ENCODE results near the gene RGS3.

DNA sequence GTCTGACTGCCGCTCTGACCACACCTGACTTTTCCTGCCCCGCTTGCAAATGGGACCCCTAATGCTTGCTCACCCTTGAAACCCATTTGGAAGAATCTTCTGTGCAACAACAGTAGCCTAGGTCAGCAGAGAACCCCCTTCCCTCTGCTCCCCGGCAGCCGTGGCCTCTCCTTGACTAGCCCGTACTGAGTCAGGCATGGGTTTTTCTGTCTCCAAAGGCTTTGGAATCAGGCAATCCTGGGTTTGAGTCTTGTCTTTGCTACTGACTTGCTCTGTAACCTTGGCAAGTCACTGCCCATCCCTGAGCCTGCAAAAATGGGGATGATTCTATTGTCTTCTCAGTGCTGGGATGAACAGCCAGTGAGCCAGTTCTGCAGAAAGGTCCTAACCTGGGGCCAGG lies 135.4 kb downstream of the RGS3 start:
- TF ChIP-seq EZH2 (IDR thresholded peaks at IDR 0.05; ENCODE audit: insufficient read depth, poor library complexity, severe bottlenecking) (no peak), EZH2phosphoT487 (IDR thresholded peaks at IDR 0.05; ENCODE audit: insufficient read depth, low read depth) (no peak)

All from GM23248 (cell line).